GM13977 (cell line): ENCODE measurements around the gene CRYBA4.

ENCODE experiments used
- DNase-seq: peaks from one replicate; pipeline ENCODE4 v3.0.0; 2012; ENCODE audit warnings: low spot score
- in situ Hi-C: fragments of 300-500 bp; cut with MboI; formaldehyde crosslinking; loops from one replicate; pipeline ENCODE4 v1.12.0; 2022; ENCODE audit warnings: low sequenced_read_pairs, low pct_unique_long_range_greater_than_20kb, mixed read lengths, inconsistent platforms; ENCODE audit not compliant: unreplicated experiment
- TF ChIP-seq, protein P1 (sequence below): IDR thresholded peaks from 2 replicates; pipeline ENCODE4 v1.5.1; 2012; ENCODE audit warnings: mild to moderate bottlenecking, control low read depth; ENCODE audit not compliant: insufficient read depth; ENCODE audit errors: extremely low read depth, missing control alignments

Gene CRYBA4

DNA sequence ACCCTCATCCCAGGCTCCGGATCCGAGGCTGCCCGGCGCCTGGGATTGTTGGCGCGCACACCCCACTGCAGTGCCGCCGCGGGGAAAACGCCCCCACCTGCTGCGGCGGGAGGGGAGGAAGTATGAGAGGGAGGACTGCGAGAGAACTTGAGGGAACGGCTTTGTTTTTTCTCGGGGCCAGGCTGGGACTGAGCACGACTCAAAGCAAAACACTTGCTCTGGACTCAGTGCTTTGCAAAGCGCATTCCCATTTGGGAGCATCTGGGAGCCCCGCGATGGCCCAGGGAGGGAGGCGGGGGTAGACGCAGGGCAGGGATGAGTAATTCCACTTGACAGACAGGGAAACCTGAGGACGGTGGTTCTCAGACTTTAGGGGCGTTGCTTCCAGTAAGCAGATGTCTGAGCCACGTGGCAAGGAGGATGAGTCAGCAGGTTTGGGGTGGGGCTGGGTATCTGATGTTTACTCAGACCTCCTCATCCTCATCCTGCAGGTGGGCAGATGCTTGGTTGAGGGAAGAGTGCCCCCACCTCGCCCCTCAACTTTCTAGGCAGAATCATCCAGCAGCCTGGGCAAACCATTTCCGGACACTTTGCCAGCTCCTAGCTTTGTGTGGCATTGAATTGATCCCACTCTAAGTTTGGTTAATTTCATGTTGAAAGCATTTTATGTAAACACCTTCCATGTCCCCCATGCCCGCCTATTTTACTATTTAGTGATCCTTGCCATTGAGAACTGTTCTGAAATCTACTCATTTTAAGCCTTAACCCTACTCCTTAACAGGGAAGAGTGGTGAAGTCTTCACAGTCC, 37.1 kb downstream of the CRYBA4 start:
- TF ChIP-seq, protein P1, sequence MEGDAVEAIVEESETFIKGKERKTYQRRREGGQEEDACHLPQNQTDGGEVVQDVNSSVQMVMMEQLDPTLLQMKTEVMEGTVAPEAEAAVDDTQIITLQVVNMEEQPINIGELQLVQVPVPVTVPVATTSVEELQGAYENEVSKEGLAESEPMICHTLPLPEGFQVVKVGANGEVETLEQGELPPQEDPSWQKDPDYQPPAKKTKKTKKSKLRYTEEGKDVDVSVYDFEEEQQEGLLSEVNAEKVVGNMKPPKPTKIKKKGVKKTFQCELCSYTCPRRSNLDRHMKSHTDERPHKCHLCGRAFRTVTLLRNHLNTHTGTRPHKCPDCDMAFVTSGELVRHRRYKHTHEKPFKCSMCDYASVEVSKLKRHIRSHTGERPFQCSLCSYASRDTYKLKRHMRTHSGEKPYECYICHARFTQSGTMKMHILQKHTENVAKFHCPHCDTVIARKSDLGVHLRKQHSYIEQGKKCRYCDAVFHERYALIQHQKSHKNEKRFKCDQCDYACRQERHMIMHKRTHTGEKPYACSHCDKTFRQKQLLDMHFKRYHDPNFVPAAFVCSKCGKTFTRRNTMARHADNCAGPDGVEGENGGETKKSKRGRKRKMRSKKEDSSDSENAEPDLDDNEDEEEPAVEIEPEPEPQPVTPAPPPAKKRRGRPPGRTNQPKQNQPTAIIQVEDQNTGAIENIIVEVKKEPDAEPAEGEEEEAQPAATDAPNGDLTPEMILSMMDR: no peak
- peak; percentile 81 for DNase-seq
- in situ Hi-C loops: no loop called here

DNA sequence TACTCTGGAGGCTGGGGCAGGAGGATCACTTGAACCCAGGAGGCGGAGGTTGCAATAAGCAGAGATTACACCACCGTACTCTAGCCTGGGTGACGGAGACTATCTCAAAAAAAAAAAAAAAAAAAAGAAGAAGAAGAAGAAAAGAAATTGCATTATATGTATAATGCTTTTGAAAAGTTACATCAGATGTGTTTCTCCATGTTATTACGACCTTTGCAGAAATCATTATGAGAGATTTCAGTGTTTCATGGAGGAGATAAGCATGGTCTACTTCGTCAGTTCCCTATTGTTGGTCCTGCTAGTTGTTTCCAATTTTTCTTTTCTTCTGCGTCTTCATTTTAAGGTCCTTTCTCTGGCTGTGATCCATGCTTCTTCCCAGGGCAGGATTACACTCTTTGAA, 38.6 kb downstream of the CRYBA4 start:
- in situ Hi-C loops: no loop called here
- TF ChIP-seq, protein P1: no peak
- no peak for DNase-seq

DNA sequence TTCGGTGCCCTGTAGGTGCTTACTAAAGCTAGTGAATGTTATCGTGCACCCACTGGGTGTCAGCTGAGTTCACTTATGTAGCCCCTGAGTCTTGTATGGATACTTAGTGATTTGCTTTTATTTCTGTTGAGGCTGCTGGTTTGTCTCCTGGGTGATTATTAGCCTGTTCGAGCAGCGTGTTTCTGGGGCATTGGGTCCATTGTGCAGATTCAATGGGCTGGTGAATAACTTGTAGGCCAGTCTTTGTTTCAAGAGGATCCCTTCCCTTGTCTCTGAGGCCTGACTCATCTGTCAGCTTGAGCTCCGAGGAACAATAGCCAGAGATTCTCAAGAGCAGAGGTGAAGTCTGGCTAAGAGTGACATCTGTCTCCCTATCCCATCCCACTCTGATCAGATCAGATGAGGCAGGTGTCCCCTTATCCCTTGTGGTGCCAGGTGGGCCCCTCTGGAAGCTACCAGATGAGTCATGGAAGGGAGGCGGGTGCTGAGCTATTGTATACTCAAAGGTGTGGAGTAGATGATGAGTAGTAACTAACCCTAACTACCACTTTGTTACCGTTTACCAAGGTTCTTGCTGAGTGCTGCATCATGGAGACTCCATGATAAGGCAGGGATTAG, 39.3 kb downstream of the CRYBA4 start:
- in situ Hi-C loops: no loop called here
- TF ChIP-seq, protein P1: no peak
- no peak for DNase-seq

DNA sequence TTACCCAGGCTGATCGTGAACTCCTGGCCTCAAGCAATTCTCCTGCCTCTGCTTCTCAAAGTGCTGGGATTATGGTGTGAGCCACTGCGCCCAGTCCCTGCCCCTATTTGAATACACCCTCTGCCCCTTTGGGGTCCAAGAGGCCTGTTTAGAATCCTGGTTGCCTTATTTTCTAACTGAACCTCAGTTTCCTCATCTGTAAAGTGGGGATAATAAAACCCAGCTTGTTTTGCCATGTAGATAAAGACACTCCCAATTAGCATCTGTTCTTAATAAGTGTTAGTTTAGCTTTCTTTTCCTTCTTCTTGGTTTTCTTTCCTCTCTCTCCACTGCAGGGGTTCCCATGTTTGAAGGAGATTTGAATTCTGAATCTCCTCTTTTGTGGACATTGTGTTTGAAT, 40.4 kb downstream of the CRYBA4 start:
- DNase-seq: no peak
- TF ChIP-seq, protein P1: no peak
- in situ Hi-C loops: no loop called here

DNA sequence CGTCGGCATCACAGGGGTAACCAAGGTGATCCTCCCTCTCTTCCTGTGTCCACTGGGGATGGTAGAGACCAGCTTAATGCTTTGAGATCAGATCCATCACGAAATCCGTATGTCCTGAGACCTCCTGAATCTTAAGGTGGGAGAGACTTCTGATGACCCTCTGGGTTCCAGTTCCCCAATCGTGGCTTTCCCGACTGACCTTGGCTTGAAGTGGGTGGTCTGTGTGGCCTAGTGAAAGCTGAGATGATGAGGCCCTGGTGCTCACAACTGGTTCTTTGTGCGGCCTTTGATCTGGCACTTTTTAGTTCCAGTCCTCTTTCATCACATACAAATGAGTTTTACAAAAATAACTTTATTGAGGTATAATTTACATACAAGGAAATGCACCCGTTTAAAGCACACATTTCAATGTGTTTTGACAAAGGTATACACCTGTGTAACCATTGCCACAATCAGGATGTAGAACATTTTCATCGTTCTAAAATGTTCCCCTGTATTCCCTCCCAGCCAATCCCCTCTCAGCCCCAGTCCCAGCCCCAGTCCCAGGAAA, 41.7 kb downstream of the CRYBA4 start:
- DNase-seq: no peak
- in situ Hi-C loops: no loop called here
- TF ChIP-seq, protein P1: no peak

DNA sequence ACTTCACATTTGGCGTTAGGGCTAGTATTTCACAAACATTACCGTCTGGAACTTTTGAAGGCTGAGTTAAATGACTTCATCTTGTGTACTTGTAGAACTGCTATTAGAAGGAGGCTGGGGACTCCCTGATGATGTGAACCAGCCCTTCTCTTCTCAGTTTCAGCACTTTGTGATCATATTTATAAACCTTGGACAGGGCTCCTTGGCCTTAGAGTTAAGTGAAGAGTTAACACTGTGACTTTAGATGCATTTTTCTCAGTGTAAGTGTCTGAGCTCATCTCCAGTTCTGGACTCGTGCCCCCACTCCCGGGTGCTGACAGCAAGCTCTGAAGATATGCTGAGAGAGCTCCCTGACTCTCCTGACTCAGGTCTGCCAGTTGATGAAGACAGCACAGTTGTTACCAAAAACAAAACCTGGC, 44.1 kb downstream of the CRYBA4 start:
- TF ChIP-seq, protein P1: no peak
- in situ Hi-C loops: no loop called here
- no peak for DNase-seq
